IPS-NIHi7 (cell line): ENCODE results near the gene CD274.
"Not testable (repeated sequence)": the region's sequence is repeated elsewhere in the genome, so short reads cannot be mapped to it uniquely, and the experiment has no call there.

Source experiments
- DNase-seq: peaks from one replicate; pipeline ENCODE4 v3.0.0; 2012; ENCODE audit warnings: mixed read lengths; ENCODE audit errors: extremely low spot score

The CD274 gene

GRCh38 chr9:5438301-5439162 lies 11.8 kb upstream of the CD274 start:
- no peak for DNase-seq

DNA sequence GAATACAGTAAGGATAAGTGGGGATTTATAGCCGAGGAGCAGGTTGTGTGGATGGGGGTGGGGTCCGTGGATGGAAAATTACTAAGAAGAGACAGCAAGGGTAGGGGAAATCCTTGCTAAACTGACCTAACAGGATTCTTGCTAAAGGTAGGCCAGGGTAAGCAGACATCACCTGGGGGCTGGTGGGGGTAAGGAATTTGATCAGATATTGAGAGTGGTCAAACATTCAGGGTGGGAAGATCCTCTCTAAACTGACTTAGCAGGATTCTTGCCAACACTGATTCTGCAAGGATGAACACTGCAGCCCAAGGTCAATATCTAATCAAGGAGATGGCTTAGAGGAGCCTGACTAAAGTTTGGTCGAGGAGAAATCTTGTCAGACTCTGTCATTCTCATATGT lies 9.9 kb upstream of the CD274 start:
- no peak for DNase-seq

GRCh38 chr9:5441043-5441442 lies 9.3 kb upstream of the CD274 start:
- DNase-seq, result no peak

GRCh38 chr9:5442400-5443011 lies 7.8 kb upstream of the CD274 start:
- peak; percentile 39 for DNase-seq

DNA sequence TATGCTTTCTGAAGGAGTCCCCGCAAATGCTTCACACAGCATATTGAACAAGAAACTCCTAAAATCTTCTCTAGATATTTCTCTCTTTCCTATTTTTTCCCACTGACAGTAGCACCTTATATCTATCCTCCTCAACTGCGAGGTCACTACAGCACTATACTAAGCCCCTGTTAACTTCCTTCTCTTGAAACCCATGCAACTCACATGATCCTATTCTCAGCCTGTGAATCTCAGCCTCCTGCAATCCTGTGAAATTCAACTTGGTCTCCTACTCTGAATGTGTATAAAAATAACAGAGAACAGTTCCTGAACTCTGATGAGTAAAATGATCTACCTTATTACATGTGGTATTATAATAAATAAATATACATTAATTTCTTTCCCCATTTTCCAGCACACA lies 6.5 kb upstream of the CD274 start:
- DNase-seq, result no peak

- DNase-seq, result not testable (repeated sequence)
Observed at GRCh38 chr9:5445096-5445495, 5.2 kb upstream of the CD274 start.

- DNase-seq, result no peak
Observed at GRCh38 chr9:5445886-5446285, 4.5 kb upstream of the CD274 start.

GRCh38 chr9:5446451-5447236 lies 3.7 kb upstream of the CD274 start:
- DNase-seq, result no peak

- no peak for DNase-seq
Observed at GRCh38 chr9:5447337-5447736, 3.0 kb upstream of the CD274 start.

GRCh38 chr9:5448016-5448415 lies 2.3 kb upstream of the CD274 start:
- no peak for DNase-seq

DNA sequence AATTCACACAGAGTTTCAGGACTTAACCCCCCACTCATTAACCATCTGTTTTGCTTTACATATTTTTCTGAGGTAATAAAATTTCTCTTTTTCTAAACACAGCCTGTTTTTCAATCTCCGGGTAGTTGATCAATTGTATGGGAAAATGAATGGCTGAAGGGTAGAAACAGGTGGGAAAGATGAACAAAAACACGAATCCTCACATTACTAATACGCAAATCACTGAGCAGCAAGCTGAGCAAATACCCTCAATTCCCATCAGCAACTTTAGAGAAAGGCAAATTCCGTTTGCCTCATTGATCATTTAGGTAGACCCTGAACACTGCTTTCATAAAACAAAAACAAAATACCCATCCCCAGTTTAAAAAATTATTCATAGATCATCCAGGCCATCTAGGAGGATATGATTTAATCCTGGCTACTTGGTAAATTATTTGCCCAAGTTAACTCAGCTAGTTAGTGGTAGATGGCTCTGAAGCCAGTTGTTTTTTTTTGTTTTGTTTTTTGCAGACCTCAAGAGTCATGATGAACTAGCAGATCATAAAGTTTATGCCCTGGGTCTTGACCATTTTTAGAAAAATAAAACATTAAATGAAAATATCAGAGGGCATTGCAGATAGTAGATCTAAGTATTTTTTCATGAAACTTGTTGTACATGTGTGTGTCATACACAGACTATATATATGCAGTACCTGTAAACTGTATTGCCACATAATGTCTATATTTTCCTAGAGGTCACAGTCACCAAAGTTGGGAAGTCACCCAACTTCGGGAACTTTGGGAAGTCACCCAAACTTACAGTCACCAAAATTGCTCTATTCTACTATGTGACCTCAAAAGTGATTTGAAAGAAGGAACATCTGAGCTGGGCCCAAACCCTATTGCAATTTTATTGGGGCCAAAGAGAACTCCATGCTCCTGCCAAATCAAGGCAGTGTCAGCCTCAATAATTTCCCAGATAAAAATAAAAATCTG lies 1.6 kb upstream of the CD274 start:
- DNase-seq, result no peak

- no peak for DNase-seq
Observed at GRCh38 chr9:5449521-5450358, 602 bp upstream of the CD274 start.

- DNase-seq, result no peak
Observed at GRCh38 chr9:5452286-5452609, 1.9 kb downstream of the CD274 start.

DNA sequence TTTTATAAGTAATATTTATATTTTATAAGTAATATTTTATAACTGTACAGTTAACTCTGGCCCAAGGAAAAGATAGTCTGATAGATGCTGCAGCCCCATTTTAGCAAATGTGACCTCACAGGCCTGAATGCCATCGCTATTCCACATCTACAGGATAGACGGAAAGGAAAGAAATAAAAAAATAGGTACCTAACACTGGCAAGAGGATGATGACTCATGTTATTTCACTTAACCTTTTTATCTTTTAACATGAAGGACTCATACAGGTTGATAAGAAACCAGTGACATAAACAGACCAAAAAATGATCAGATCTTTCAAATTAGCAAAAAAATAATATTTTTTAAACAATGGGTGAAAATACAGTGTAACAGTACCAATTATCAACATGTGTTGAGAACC lies 2.7 kb downstream of the CD274 start:
- DNase-seq, result no peak

- DNase-seq, result no peak
Observed at GRCh38 chr9:5453673-5454072, 3.3 kb downstream of the CD274 start.

- no peak for DNase-seq
Observed at GRCh38 chr9:5455181-5455580, 4.8 kb downstream of the CD274 start.

DNA sequence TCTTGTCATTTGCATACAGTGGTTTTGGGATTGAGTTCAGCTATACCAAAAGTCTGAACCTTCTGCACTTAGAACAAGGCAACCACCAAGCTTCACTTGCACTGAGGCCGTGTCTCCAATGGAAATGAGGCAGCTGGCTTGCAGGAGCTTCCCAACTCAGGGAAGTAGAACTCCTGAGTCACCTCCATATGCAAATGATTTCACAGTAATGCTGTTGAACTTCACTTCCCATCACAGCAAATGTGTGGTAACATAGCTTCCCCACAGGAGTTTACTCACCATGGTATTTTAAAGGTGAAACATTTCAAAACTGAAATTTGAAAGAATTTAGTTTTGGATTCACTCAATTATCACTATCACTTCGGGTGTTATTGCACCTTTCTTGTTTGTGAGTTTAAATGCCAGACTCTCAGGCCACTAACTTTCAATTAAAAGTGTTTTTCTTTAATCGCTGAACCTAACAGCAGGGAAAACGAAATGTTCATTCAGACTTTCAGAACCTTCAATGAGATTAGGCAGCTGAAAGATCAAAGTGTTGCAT lies 9.0 kb downstream of the CD274 start:
- peak; percentile 29 for DNase-seq

GRCh38 chr9:5460157-5460556 lies 9.8 kb downstream of the CD274 start:
- no peak for DNase-seq

DNA sequence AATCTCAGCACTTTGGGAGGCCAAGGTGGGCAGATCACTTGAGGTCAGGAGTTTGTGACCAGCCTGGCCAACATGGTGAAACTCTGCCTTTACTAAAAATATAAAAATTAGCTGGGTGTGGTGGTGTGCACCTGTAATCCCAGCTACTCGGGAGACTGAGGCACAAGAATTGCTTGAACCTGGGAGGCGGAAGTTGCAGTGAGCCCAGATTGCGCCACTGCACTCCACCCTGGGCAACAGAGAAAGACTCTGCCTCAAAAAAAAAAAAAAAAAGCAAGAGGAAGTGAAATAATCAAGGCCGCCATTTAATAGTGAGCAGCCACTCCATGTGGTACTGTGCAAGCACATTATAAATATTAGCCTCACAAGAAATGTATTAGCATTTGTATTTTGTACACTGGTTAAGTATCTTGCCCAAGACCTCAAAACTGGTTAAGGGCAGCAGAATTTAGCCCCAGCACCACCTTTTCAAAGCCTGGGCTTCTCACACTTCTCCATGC lies 14.5 kb downstream of the CD274 start:
- DNase-seq, result not testable (repeated sequence)

- DNase-seq, result no peak
Observed at GRCh38 chr9:5466005-5466404, 15.7 kb downstream of the CD274 start.
